GM21825 (cell line): ENCODE measurements around the gene SH3BP2.

ENCODE experiments used
- ATAC-seq: cut with Tn5 transposase; IDR thresholded peaks from one replicate; pipeline ENCODE4 v1.9.1; 2021; ENCODE audit warnings: mild to moderate bottlenecking, moderate library complexity; ENCODE audit not compliant: unreplicated experiment

Gene SH3BP2

GRCh38 chr4:2867758-2868491, 75.0 kb downstream of the SH3BP2 start:
- ATAC-seq = no peak

- ATAC-seq = no peak
Observed at GRCh38 chr4:2868877-2869487, 76.1 kb downstream of the SH3BP2 start.

- no peak for ATAC-seq
Observed at GRCh38 chr4:2869659-2870058, 76.8 kb downstream of the SH3BP2 start.

GRCh38 chr4:2870082-2870481, 77.2 kb downstream of the SH3BP2 start:
- ATAC-seq = no peak

- no peak for ATAC-seq
Observed at GRCh38 chr4:2871466-2871865, 78.6 kb downstream of the SH3BP2 start.

GRCh38 chr4:2871911-2872310, 79.0 kb downstream of the SH3BP2 start:
- no peak for ATAC-seq

- no peak for ATAC-seq
Observed at GRCh38 chr4:2873329-2873728, 80.4 kb downstream of the SH3BP2 start.

- no peak for ATAC-seq
Observed at GRCh38 chr4:2874861-2875260, 82.0 kb downstream of the SH3BP2 start.

- ATAC-seq = no peak
Observed at GRCh38 chr4:2875556-2875955, 82.7 kb downstream of the SH3BP2 start.

- ATAC-seq = no peak
Observed at GRCh38 chr4:2878346-2878745, 85.5 kb downstream of the SH3BP2 start.

- no peak for ATAC-seq
Observed at GRCh38 chr4:2879026-2879425, 86.1 kb downstream of the SH3BP2 start.

- no peak for ATAC-seq
Observed at GRCh38 chr4:2881431-2881830, 88.5 kb downstream of the SH3BP2 start.

- ATAC-seq = no peak
Observed at GRCh38 chr4:2882341-2882740, 89.5 kb downstream of the SH3BP2 start.

- no peak for ATAC-seq
Observed at GRCh38 chr4:2886161-2886560, 93.3 kb downstream of the SH3BP2 start.

- ATAC-seq = no peak
Observed at GRCh38 chr4:2886622-2887021, 93.7 kb downstream of the SH3BP2 start.

- no peak for ATAC-seq
Observed at GRCh38 chr4:2887343-2887742, 94.5 kb downstream of the SH3BP2 start.

GRCh38 chr4:2888886-2889285, 96.0 kb downstream of the SH3BP2 start:
- ATAC-seq = no peak
